HepG2 (cell line): ENCODE data around the gene C5AR2. TPM values are rescaled to one million over a fixed set of nuclear protein-coding genes. Genes with fewer than 3 reads are reported as not detected.

Experiments used
- AKAP8 ChIP-seq: sonication (generic); formaldehyde crosslinking; IDR thresholded peaks from 2 replicates; pipeline ENCODE4 v1.5.1; 2020; ENCODE audit warnings: mild to moderate bottlenecking, missing genetic modification reagents
- ARID2 ChIP-seq: sonication (generic); formaldehyde crosslinking; IDR thresholded peaks from 2 replicates; pipeline ENCODE4 v1.8.1; 2022; ENCODE audit warnings: mild to moderate bottlenecking, missing genetic modification reagents, borderline replicate concordance
- BHLHE40 ChIP-seq: IDR thresholded peaks from 2 replicates; pipeline ENCODE4 v1.6.1; 2011; ENCODE audit warnings: low read length, improper control_type of control experiment
- HOXA5 ChIP-seq: sonication (generic); formaldehyde crosslinking; IDR thresholded peaks from 2 replicates; pipeline ENCODE4 v1.4.0; 2020; ENCODE audit warnings: missing genetic modification reagents
- KAT8 ChIP-seq: IDR thresholded peaks from 2 replicates; pipeline ENCODE4 v1.6.1; 2016; ENCODE audit warnings: missing genetic modification reagents, missing compliant biosample characterization
- MTA1 ChIP-seq: sonication (generic); formaldehyde crosslinking; IDR thresholded peaks from 2 replicates; pipeline ENCODE4 v1.4.0; 2020; ENCODE audit warnings: missing genetic modification reagents, mild to moderate bottlenecking, borderline replicate concordance
- NONO ChIP-seq, 2 experiments: fragments of 450-650 bp in 1 of 2; sonication (generic) in 1 of 2; formaldehyde crosslinking in 1 of 2; IDR thresholded peaks in 1 of 2; conservative IDR thresholded peaks in 1 of 2; 2 replicates each; pipeline versions ENCODE4 v1.6.1 to v1.8.0; 2017 to 2022; ENCODE audit warnings: mild to moderate bottlenecking in 1 of 2, missing genetic modification reagents in 1 of 2, moderate library complexity in 1 of 2
- SRSF1 ChIP-seq: fragments of 200-400 bp; formaldehyde crosslinking; optimal IDR thresholded peaks from 2 replicates; pipeline ENCODE3; 2017; ENCODE audit warnings: mild to moderate bottlenecking, low read depth, low read length, moderate library complexity
- ZBTB3 ChIP-seq: sonication (generic); formaldehyde crosslinking; IDR thresholded peaks from 2 replicates; pipeline ENCODE4 v1.4.0; 2020; ENCODE audit warnings: low read depth, mild to moderate bottlenecking, moderate library complexity, missing genetic modification reagents, borderline replicate concordance
- ZMYM3 ChIP-seq: sonication (generic); formaldehyde crosslinking; IDR thresholded peaks from 2 replicates; pipeline ENCODE4 v1.5.1; 2020; ENCODE audit warnings: mild to moderate bottlenecking, missing genetic modification reagents
- ZNF335 ChIP-seq: sonication (generic); formaldehyde crosslinking; IDR thresholded peaks from 2 replicates; pipeline ENCODE4 v1.4.0; 2020; ENCODE audit warnings: missing genetic modification reagents
- ZNF660 ChIP-seq: sonication (generic); formaldehyde crosslinking; IDR thresholded peaks from 2 replicates; pipeline ENCODE4 v1.5.1; 2020; ENCODE audit warnings: mild to moderate bottlenecking, low read depth, missing genetic modification reagents, borderline replicate concordance
- ZNF724P ChIP-seq: sonication (generic); formaldehyde crosslinking; IDR thresholded peaks from 2 replicates; pipeline ENCODE4 v1.8.0; 2022; ENCODE audit warnings: missing genetic modification reagents, borderline replicate concordance
- ZSCAN12 ChIP-seq: sonication (generic); formaldehyde crosslinking; IDR thresholded peaks from 2 replicates; pipeline ENCODE4 v1.9.0; 2021; ENCODE audit warnings: mild to moderate bottlenecking, missing genetic modification reagents
- polyA plus RNA-seq, 8 experiments: library from polyadenylated mRNA; depleted of rRNA in 3 of 8; stranded (reverse) in 7 of 8; unstranded in 1 of 8; fragments of >200 nt; fragmentation: Illumina TruSeq in 4 of 8; extraction: Trizol in 4 of 8; gene quantifications; 2 replicates each; pipeline versions ENCODE4 v1.2.1 to v1.2.3, GENCODE V29; 2011 to 2016; ENCODE audit warnings: low read depth in 4 of 8, missing spikeins in 1 of 8, mixed read lengths in 1 of 8; ENCODE audit not compliant: insufficient read depth in 1 of 8
- total RNA-seq, 5 experiments: library from RNA; depleted of rRNA; stranded (reverse); fragments of >200 nt; fragmentation: Illumina TruSeq; extraction: Trizol; gene quantifications; 2 replicates each; pipeline ENCODE4 v1.2.3, GENCODE V29; 2016; ENCODE audit warnings: low read depth in 1 of 5
- TF ChIP-seq, protein P1 (sequence below): sonication (generic); formaldehyde crosslinking; IDR thresholded peaks from 2 replicates; pipeline ENCODE4 v1.9.0; 2021; ENCODE audit warnings: missing genetic modification reagents, borderline replicate concordance
- TF ChIP-seq, protein P2 (sequence below): sonication (generic); formaldehyde crosslinking; conservative IDR thresholded peaks from 2 replicates; pipeline ENCODE4 v1.4.0; 2020; ENCODE audit warnings: mild to moderate bottlenecking, missing genetic modification reagents, moderate library complexity
- TF ChIP-seq, protein P3 (sequence below): IDR thresholded peaks from 2 replicates; pipeline ENCODE4 v1.6.1; 2016; ENCODE audit warnings: missing genetic modification reagents, missing compliant biosample characterization
- TF ChIP-seq, protein P4 (sequence below): sonication (generic); formaldehyde crosslinking; IDR thresholded peaks from 2 replicates; pipeline ENCODE4 v1.8.0; 2022; ENCODE audit warnings: mild to moderate bottlenecking, missing genetic modification reagents, moderate library complexity
- TF ChIP-seq, protein P5 (sequence below): IDR thresholded peaks from 2 replicates; pipeline ENCODE4 v1.6.1; 2016; ENCODE audit warnings: mild to moderate bottlenecking, missing biosample characterization, missing genetic modification reagents

C5AR2 gene
- total and polyA plus RNA-seq, 2 of the 13 experiments (the other 11 are each of a cell fraction or from before 2014, with no cell fraction given), result 0.09 to 0.24 TPM

DNA sequence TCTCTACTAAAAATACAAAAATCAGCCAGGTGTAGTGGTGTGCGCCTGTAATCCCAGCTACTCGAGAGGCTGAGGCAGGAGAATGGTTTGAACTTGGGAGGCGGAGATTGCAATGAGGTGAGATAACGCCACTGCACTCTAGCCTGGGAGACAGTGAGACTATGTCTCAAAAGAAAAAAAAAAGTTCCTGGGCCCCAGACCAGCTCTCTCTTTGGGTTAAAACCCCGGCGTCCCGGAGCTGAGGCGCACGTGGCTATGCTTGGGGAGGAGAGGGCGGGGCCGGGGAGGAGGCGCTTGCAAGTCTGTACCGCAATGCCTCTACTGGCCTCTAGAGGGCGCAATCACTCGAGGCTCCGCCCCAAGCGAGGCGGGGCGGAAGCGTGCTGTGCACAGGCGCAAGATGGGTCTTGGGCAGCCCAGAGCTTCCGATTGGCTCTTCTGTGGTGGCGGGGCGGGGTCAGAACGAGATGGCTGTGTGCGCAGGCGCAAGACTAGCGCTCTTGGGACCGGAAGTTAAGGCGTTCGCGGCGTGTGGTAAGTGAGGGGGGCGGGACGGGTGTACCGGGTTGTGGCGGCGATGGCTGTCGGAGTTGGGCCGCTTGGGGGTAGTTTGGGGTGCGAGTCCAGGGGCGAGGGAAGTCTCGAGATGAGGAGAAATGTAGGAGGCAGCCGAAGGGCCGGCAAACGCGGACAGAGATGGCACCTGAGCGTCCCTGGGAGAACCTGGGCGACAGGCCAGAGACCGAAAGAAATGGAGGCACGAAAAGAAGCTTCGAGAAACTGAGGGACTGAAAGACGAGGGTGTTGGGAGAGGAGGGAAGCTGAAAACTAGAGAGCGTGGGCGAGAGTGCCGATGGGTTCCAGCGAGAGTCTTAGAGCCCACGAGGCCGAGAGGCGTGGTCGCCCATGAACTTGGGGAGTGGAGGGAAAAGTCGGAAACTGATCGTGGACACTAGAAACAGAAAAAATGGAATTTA is 17.1 kb downstream of the C5AR2 start, which contains the start of gene DHX34 (continued):
- TF ChIP-seq, protein P1, sequence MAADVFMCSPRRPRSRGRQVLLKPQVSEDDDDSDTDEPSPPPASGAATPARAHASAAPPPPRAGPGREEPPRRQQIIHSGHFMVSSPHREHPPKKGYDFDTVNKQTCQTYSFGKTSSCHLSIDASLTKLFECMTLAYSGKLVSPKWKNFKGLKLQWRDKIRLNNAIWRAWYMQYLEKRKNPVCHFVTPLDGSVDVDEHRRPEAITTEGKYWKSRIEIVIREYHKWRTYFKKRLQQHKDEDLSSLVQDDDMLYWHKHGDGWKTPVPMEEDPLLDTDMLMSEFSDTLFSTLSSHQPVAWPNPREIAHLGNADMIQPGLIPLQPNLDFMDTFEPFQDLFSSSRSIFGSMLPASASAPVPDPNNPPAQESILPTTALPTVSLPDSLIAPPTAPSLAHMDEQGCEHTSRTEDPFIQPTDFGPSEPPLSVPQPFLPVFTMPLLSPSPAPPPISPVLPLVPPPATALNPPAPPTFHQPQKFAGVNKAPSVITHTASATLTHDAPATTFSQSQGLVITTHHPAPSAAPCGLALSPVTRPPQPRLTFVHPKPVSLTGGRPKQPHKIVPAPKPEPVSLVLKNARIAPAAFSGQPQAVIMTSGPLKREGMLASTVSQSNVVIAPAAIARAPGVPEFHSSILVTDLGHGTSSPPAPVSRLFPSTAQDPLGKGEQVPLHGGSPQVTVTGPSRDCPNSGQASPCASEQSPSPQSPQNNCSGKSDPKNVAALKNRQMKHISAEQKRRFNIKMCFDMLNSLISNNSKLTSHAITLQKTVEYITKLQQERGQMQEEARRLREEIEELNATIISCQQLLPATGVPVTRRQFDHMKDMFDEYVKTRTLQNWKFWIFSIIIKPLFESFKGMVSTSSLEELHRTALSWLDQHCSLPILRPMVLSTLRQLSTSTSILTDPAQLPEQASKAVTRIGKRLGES, result no peak
- TF ChIP-seq, protein P2, sequence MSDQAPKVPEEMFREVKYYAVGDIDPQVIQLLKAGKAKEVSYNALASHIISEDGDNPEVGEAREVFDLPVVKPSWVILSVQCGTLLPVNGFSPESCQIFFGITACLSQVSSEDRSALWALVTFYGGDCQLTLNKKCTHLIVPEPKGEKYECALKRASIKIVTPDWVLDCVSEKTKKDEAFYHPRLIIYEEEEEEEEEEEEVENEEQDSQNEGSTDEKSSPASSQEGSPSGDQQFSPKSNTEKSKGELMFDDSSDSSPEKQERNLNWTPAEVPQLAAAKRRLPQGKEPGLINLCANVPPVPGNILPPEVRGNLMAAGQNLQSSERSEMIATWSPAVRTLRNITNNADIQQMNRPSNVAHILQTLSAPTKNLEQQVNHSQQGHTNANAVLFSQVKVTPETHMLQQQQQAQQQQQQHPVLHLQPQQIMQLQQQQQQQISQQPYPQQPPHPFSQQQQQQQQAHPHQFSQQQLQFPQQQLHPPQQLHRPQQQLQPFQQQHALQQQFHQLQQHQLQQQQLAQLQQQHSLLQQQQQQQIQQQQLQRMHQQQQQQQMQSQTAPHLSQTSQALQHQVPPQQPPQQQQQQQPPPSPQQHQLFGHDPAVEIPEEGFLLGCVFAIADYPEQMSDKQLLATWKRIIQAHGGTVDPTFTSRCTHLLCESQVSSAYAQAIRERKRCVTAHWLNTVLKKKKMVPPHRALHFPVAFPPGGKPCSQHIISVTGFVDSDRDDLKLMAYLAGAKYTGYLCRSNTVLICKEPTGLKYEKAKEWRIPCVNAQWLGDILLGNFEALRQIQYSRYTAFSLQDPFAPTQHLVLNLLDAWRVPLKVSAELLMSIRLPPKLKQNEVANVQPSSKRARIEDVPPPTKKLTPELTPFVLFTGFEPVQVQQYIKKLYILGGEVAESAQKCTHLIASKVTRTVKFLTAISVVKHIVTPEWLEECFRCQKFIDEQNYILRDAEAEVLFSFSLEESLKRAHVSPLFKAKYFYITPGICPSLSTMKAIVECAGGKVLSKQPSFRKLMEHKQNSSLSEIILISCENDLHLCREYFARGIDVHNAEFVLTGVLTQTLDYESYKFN, result peak; percentile 45; the same call in 1 of the 2 replicates
- TF ChIP-seq BHLHE40, result peak; percentile 76
- TF ChIP-seq AKAP8 (CRISPR knock-in tag), result no peak
- TF ChIP-seq HOXA5 (CRISPR knock-in tag), result peak; percentile 28; the same call in 1 of the 2 replicates
- TF ChIP-seq ZNF660 (CRISPR knock-in tag), result no peak
- 0 out of 2 replicates have a peak, but pooled peaks have one; percentile 40 for TF ChIP-seq ZMYM3 (CRISPR knock-in tag)
- TF ChIP-seq, protein P3, sequence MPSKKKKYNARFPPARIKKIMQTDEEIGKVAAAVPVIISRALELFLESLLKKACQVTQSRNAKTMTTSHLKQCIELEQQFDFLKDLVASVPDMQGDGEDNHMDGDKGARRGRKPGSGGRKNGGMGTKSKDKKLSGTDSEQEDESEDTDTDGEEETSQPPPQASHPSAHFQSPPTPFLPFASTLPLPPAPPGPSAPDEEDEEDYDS (CRISPR knock-in tag), result peak; percentile 51; the same call in 1 of the 2 replicates
- no peak; the same call in 1 of the 2 replicates for TF ChIP-seq ZBTB3
- TF ChIP-seq, protein P4, sequence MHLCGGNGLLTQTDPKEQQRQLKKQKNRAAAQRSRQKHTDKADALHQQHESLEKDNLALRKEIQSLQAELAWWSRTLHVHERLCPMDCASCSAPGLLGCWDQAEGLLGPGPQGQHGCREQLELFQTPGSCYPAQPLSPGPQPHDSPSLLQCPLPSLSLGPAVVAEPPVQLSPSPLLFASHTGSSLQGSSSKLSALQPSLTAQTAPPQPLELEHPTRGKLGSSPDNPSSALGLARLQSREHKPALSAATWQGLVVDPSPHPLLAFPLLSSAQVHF (CRISPR knock-in tag), result 0 out of 2 replicates have a peak, but pooled peaks have one; percentile 50
- no peak for TF ChIP-seq ZSCAN12 (CRISPR knock-in tag)
- no peak for TF ChIP-seq NONO (IDR thresholded peaks at IDR 0.05)
- no peak for TF ChIP-seq NONO (CRISPR knock-in tag; conservative IDR thresholded peaks at IDR 0.05)
- TF ChIP-seq ZNF335, result 0 out of 2 replicates have a peak, but pooled peaks have one; percentile 35
- peak; percentile 85 for TF ChIP-seq KAT8
- TF ChIP-seq ARID2, result peak; percentile 32; the same call in 1 of the 2 replicates
- peak; percentile 59; the same call in 1 of the 2 replicates for TF ChIP-seq ZNF724P (CRISPR knock-in tag)
- TF ChIP-seq, protein P5, sequence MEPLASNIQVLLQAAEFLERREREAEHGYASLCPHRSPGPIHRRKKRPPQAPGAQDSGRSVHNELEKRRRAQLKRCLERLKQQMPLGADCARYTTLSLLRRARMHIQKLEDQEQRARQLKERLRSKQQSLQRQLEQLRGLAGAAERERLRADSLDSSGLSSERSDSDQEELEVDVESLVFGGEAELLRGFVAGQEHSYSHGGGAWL (CRISPR knock-in tag), result peak; percentile 70
- peak; percentile 35; the same call in 1 of the 2 replicates for TF ChIP-seq MTA1 (CRISPR knock-in tag)
- TF ChIP-seq SRSF1, result peak; percentile 67
